Ishikawa (cell line): Measurements from ENCODE around the gene NTM.

Experiments
- CEBPB ChIP-seq: IDR thresholded peaks from 2 replicates; pipeline ENCODE4 v1.6.1; 2012
- CREB1 ChIP-seq: IDR thresholded peaks from 2 replicates; pipeline ENCODE4 v1.6.1; 2012; ENCODE audit warnings: low read depth
- EP300 ChIP-seq: IDR thresholded peaks from 2 replicates; pipeline ENCODE4 v1.6.1; 2012; ENCODE audit warnings: borderline replicate concordance
- FOXM1 ChIP-seq: IDR thresholded peaks from 2 replicates; pipeline ENCODE4 v1.6.1; 2012; ENCODE audit warnings: low read depth, borderline replicate concordance
- RAD21 ChIP-seq: IDR thresholded peaks from 2 replicates; pipeline ENCODE4 v1.6.1; 2012; ENCODE audit warnings: low read depth
- REST ChIP-seq: IDR thresholded peaks from 2 replicates; pipeline ENCODE4 v1.6.1; 2012; ENCODE audit warnings: low read depth, mild to moderate bottlenecking
- TAF1 ChIP-seq: IDR thresholded peaks from 2 replicates; pipeline ENCODE4 v1.6.1; 2012; ENCODE audit warnings: low read depth, mild to moderate bottlenecking
- USF1 ChIP-seq: IDR thresholded peaks from 2 replicates; pipeline ENCODE4 v1.6.1; 2012
- YY1 ChIP-seq: IDR thresholded peaks from 2 replicates; pipeline ENCODE4 v1.6.1; 2012; ENCODE audit warnings: low read depth
- TF ChIP-seq, protein P1 (sequence below): IDR thresholded peaks from 2 replicates; pipeline ENCODE4 v1.6.1; 2012

DNA sequence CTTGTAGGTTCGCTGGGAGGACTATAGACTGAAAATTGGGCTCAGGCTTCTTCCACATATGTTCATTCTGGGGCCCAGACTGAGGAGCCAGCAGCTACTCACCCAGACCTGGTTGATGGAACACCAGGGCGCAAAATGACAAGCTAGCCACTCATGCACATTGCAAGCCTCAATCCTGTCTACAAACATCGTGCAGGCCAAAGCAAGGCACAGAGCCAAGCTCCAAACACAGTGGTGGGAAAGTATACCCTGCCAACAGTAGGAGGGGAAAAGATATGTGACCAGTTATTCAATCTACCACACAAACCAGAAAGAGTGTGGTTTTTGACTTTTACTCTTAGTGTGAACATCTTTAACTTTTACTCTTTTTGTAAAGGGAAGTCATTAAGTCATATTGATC, 660.5 kb downstream of the NTM start:
- TF ChIP-seq REST (no peak), RAD21 (no peak), EP300 (no peak), TAF1 (no peak), CREB1 (no peak), CEBPB (no peak), FOXM1 (no peak), USF1 (no peak), YY1 (no peak)
- TF ChIP-seq, protein P1, sequence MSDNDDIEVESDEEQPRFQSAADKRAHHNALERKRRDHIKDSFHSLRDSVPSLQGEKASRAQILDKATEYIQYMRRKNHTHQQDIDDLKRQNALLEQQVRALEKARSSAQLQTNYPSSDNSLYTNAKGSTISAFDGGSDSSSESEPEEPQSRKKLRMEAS = no peak
